A549 (cell line): Measurements from ENCODE around the gene S100B. TPM values are rescaled to one million over a fixed set of nuclear protein-coding genes. Genes with fewer than 3 reads are reported as not detected.
A peak's percentile ranks its signal among the peaks of the same experiment; 100 is the strongest.

Experiments
- ATAC-seq, 2 experiments: fragments of 200-7000 bp in 1 of 2; fragments of >200 bp in 1 of 2; cut with Nextera tagmentation in 1 of 2; cut with Tn5 transposase in 1 of 2; 3 replicates each; pipeline versions ENCODE4 v1.8.0 to v1.9.1; 2018 to 2020; ENCODE audit warnings: mild to moderate bottlenecking in 1 of 2, moderate library complexity in 1 of 2
- CTCF ChIA-PET: fragments of 300-600 bp; sonication (Branson Sonifier 250); formaldehyde crosslinking; extraction: SDS; loops from one replicate; lab custom pipeline; 2021; ENCODE audit warnings: antibody characterized with exemption, inconsistent platforms; lab: Yijun Ruan, JAX
- POLR2A ChIA-PET: fragments of 350-600 bp; formaldehyde crosslinking; extraction: SDS; loops from one replicate; lab custom pipeline; 2021; ENCODE audit warnings: antibody characterized with exemption, inconsistent platforms; lab: Yijun Ruan, JAX
- DNase-seq, 2 experiments: peaks; one replicate each; pipeline versions ENCODE4 v3.0.0 to v3.0.0-alpha.2; 2011 to 2016; ENCODE audit warnings: low read depth in 1 of 2, low spot score in 1 of 2
- FAIRE-seq: peaks from 2 replicates; lab custom pipeline; 2011; peaks lifted over from hg19 to GRCh38; lab: Jason Lieb, UNC
- H3K27ac ChIP-seq, 2 experiments: fragments of >200 bp; sonication (Bioruptor Twin); formaldehyde crosslinking; 3 replicates each; pipeline ENCODE4 v1.5.1; 2016 to 2017
- H3K4me1 ChIP-seq: fragments of >200 bp; sonication (Bioruptor Twin); formaldehyde crosslinking; 3 replicates; pipeline ENCODE4 v1.6.1; 2016
- H3K4me2 ChIP-seq: fragments of >200 bp; sonication (Bioruptor Twin); formaldehyde crosslinking; 3 replicates; pipeline ENCODE4 v1.6.1; 2016
- H3K4me3 ChIP-seq: fragments of >200 bp; sonication (Bioruptor Twin); formaldehyde crosslinking; 3 replicates; pipeline ENCODE4 v1.5.1; 2016
- H3K9me3 ChIP-seq: fragments of >200 bp; sonication (Bioruptor Twin); formaldehyde crosslinking; 3 replicates; pipeline ENCODE4 v1.6.1; 2016
- CBX8 ChIP-seq: fragments of 200-600 bp; sonication (generic); IDR thresholded peaks from 2 replicates; pipeline ENCODE4 v1.6.1; 2016
- CHD2 ChIP-seq: fragments of 150-350 bp; IDR thresholded peaks from 2 replicates; pipeline ENCODE4 v1.6.1; 2014; ENCODE audit warnings: low read length; ENCODE audit not compliant: partially characterized antibody
- CHD4 ChIP-seq: fragments of 200-600 bp; sonication (generic); IDR thresholded peaks from 2 replicates; pipeline ENCODE4 v1.6.1; 2016; ENCODE audit warnings: antibody characterized with exemption, mild to moderate bottlenecking, borderline replicate concordance
- EHMT2 ChIP-seq: fragments of 200-600 bp; sonication (generic); IDR thresholded peaks from 2 replicates; pipeline ENCODE4 v1.6.1; 2016; ENCODE audit warnings: antibody characterized with exemption, low read depth, mild to moderate bottlenecking, moderate library complexity
- GATA3 ChIP-seq: IDR thresholded peaks from 2 replicates; pipeline ENCODE4 v1.6.1; 2012; ENCODE audit warnings: borderline replicate concordance
- HOXA7 ChIP-seq: fragments of 250-450 bp; sonication (Bioruptor Pico); IDR thresholded peaks from 2 replicates; pipeline ENCODE4 v1.5.0; 2020; ENCODE audit warnings: mild to moderate bottlenecking, moderate library complexity
- KDM1A ChIP-seq: fragments of 200-600 bp; sonication (generic); IDR thresholded peaks from 2 replicates; pipeline ENCODE4 v1.6.1; 2016; ENCODE audit warnings: low read depth, mild to moderate bottlenecking
- MAZ ChIP-seq: fragments of 150-350 bp; IDR thresholded peaks from 2 replicates; pipeline ENCODE4 v1.6.1; 2014; ENCODE audit warnings: antibody characterized with exemption, low read depth, low read length, borderline replicate concordance
- NPAS2 ChIP-seq: fragments of 250-450 bp; sonication (Bioruptor Pico); IDR thresholded peaks from 2 replicates; pipeline ENCODE4 v1.8.0; 2022; ENCODE audit warnings: mild to moderate bottlenecking, moderate library complexity, borderline replicate concordance
- PHF8 ChIP-seq: fragments of 200-600 bp; sonication (generic); IDR thresholded peaks from 2 replicates; pipeline ENCODE4 v1.6.1; 2016; ENCODE audit warnings: low read depth, mild to moderate bottlenecking, antibody characterized with exemption, moderate library complexity, borderline replicate concordance
- POLR2A ChIP-seq: IDR thresholded peaks from 2 replicates; pipeline ENCODE4 v1.6.1; 2012; ENCODE audit warnings: mild to moderate bottlenecking, low read length
- RFX5 ChIP-seq: fragments of 450-650 bp; IDR thresholded peaks from 2 replicates; pipeline ENCODE4 v1.7.1; 2014; ENCODE audit warnings: antibody characterized with exemption, mild to moderate bottlenecking, moderate library complexity
- RNF2 ChIP-seq: fragments of 200-600 bp; sonication (generic); IDR thresholded peaks from 2 replicates; pipeline ENCODE4 v1.6.1; 2016; ENCODE audit warnings: low read depth, mild to moderate bottlenecking, antibody characterized with exemption, moderate library complexity, borderline replicate concordance
- SMC3 ChIP-seq: fragments of >200 bp; sonication (Bioruptor Twin); formaldehyde crosslinking; IDR thresholded peaks from 3 replicates; pipeline ENCODE4 v1.6.1; 2018; ENCODE audit warnings: inconsistent platforms
- TFCP2L1 ChIP-seq: fragments of 250-450 bp; sonication (Bioruptor Pico); IDR thresholded peaks from 2 replicates; pipeline ENCODE4 v1.5.0; 2021; ENCODE audit warnings: mild to moderate bottlenecking
- TP53 ChIP-seq: fragments of 250-450 bp; sonication (Bioruptor Pico); IDR thresholded peaks from 2 replicates; pipeline ENCODE4 v1.5.0; 2021; ENCODE audit warnings: mild to moderate bottlenecking, moderate library complexity
- ZNF302 ChIP-seq: fragments of 250-450 bp; sonication (Bioruptor Pico); IDR thresholded peaks from 2 replicates; pipeline ENCODE4 v1.9.0; 2021; ENCODE audit warnings: inconsistent platforms, mild to moderate bottlenecking, moderate library complexity
- WGBS: methylation state at CpG from one replicate; pipeline ENCODE4 v1.1.6; 2017; ENCODE audit errors: missing lambda C conversion rate; 5-methylcytosine and 5-hydroxymethylcytosine counted together
- polyA plus RNA-seq, 4 experiments: library from polyadenylated mRNA; depleted of rRNA in 3 of 4; stranded (reverse); fragments of >200 nt; fragmentation: RNase III in 1 of 4; extraction: RNeasy Plus Mini Kit Qiagen cat#74134 plus additional on column Dnase treatment in 1 of 4; gene quantifications; 2 replicates in 3 of 4; 3 replicates in 1 of 4; pipeline ENCODE4 v1.2.3, GENCODE V29; 2011 to 2017
- TF ChIP-seq, protein P1 (sequence below): fragments of 450-650 bp; IDR thresholded peaks from 2 replicates; pipeline ENCODE4 v1.6.1; 2014; ENCODE audit warnings: antibody characterized with exemption
- TF ChIP-seq, protein P2 (sequence below): fragments of >200 bp; sonication (Bioruptor Twin); formaldehyde crosslinking; IDR thresholded peaks from 2 replicates; pipeline ENCODE4 v1.6.1; 2016
- TF ChIP-seq, protein P3 (sequence below): IDR thresholded peaks from 2 replicates; pipeline ENCODE4 v1.6.1; 2012
- TF ChIP-seq, protein P4 (sequence below): fragments of 200-600 bp; sonication (generic); IDR thresholded peaks from 2 replicates; pipeline ENCODE4 v1.6.1; 2016; ENCODE audit warnings: antibody characterized with exemption, mild to moderate bottlenecking, moderate library complexity
- TF ChIP-seq, protein P5 (sequence below): fragments of >200 bp; sonication (Bioruptor Twin); formaldehyde crosslinking; IDR thresholded peaks from 3 replicates; pipeline ENCODE4 v1.6.1; 2016
- TF ChIP-seq, protein P6 (sequence below): fragments of 250-450 bp; sonication (Bioruptor Pico); IDR thresholded peaks from 2 replicates; pipeline ENCODE4 v1.5.0; 2020; ENCODE audit warnings: low read depth, mild to moderate bottlenecking, moderate library complexity
- TF ChIP-seq, protein P7 (sequence below): fragments of 250-450 bp; sonication (Bioruptor Pico); IDR thresholded peaks from 2 replicates; pipeline ENCODE4 v1.5.0; 2021; ENCODE audit warnings: mild to moderate bottlenecking, moderate library complexity, borderline replicate concordance

Gene S100B
- polyA plus RNA-seq, 2 of the 4 experiments (the other 2 are of a cell fraction): not detected

DNA sequence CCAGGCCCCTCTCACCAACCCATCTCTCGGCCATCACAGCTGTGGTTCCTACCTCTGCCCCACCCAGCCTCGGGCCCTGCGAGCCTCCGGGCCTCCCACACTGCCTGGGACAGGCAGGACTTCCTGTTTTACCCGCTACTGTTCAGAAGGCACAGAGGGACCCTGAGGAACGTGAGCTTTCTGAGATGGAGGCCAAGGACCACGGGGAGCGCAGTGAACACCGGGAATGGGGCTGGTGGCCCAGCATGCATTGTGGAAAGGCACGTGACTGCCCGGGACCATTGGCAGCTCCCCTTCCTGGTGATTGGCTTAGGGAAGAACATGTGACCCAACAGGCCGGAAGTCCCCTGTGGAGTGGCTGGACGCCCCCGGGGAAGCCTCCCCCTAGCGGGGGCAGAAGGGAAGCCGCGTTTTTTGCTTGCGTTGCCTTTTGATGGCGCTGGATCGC lies 7.0 kb downstream of the S100B start:
- no peak overlapping the region for H3K27ac ChIP-seq
- 91% methylated on average over 18 of the region's 20 CpGs for WGBS
- no peak for DNase-seq
- no peak for FAIRE-seq
- H3K4me2 ChIP-seq: no peak overlapping the region
- ATAC-seq: no peak
- no peaks in the 10 kb centered on the region for H3K9me3 ChIP-seq
- ChIA-PET CTCF (interaction anchor here (0.6 kb wide), 1 partner anchor 13 kb away, joined by 3 read pairs; no protein-coding TSS in a partner anchor), POLR2A (no interaction called here)
- TF ChIP-seq TP53 (CRISPR knock-in tag): no peak
- TF ChIP-seq, protein P1, sequence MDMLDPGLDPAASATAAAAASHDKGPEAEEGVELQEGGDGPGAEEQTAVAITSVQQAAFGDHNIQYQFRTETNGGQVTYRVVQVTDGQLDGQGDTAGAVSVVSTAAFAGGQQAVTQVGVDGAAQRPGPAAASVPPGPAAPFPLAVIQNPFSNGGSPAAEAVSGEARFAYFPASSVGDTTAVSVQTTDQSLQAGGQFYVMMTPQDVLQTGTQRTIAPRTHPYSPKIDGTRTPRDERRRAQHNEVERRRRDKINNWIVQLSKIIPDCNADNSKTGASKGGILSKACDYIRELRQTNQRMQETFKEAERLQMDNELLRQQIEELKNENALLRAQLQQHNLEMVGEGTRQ: 0 out of 2 replicates have a peak, but pooled peaks have one; percentile 28
- TF ChIP-seq, protein P2, sequence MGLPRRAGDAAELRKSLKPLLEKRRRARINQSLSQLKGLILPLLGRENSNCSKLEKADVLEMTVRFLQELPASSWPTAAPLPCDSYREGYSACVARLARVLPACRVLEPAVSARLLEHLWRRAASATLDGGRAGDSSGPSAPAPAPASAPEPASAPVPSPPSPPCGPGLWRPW: no peak
- no peak for TF ChIP-seq POLR2A
- H3K4me3 ChIP-seq: no peak overlapping the region
- no peaks in the 10 kb centered on the region for H3K4me1 ChIP-seq

DNA sequence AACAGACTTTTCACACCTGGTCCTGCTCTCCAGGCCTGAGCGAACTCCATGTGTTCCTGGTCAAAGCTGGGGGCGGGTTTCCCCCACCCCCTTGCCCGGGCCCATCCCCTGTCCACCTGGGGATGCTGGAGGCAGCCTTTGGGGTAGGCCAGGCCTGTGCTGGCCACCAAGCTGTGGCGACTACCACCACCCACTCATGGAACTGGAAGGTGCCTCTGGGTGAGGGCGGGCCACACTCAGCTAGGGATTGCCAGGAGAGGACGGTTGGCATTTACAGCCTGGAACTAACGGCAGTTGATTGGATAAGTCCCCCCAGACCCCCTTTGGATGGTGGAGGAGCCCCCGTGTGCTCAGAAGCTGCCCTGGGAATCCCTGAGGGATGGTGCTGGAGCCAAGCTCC lies 7.9 kb downstream of the S100B start:
- 50% methylated on average over 2 of the region's 8 CpGs for WGBS

DNA sequence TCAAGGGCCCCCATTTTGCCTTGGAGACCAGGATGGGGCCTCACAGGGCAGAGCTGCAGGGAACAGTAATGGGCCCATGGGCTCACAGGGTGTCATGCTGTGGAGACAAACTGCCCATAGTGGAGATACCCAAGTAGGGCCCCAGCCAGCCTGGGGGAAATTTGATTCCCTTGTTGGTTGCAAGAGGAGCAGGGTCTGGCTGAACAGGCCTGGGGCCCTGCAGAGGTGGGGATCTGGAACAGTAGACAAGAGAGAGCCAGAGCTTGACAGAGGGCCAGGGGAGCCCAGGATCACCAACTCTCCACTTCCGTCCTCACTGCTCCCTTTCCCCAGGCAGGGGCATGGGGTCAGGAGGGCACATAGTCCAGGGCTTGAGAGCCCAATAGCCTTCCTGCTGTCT lies 8.7 kb downstream of the S100B start:
- no CpG with 5 or more reads among the region's 1 CpG for WGBS
- CTCF ChIA-PET: no interaction called here
- no peak for FAIRE-seq

More for the DNA sequence above, 7.9 kb downstream of the S100B start:
- TF ChIP-seq HOXA7 (CRISPR knock-in tag) (no peak), TFCP2L1 (CRISPR knock-in tag) (no peak), KDM1A (no peak), CBX8 (no peak), ZNF302 (no peak), CHD4 (no peak), EHMT2 (no peak), SMC3 (no peak), PHF8 (no peak), CHD2 (no peak)
- TF ChIP-seq, protein P3, sequence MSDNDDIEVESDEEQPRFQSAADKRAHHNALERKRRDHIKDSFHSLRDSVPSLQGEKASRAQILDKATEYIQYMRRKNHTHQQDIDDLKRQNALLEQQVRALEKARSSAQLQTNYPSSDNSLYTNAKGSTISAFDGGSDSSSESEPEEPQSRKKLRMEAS: no peak
- ATAC-seq (no peak), DNase-seq (no peak), FAIRE-seq (no peak)
- ChIA-PET CTCF (interaction anchor here (0.9 kb wide), 1 partner anchor 39 kb away, joined by 3 read pairs; the partner anchor contains the start of gene PRMT2), POLR2A (no interaction called here)
- H3K9me3 ChIP-seq: no peaks in the 10 kb centered on the region; the same call in 2 of the 3 replicates
- H3K4me2 ChIP-seq: no peak overlapping the region
- H3K4me1 ChIP-seq: no peaks in the 10 kb centered on the region
- H3K27ac ChIP-seq: no peak overlapping the region
- H3K4me3 ChIP-seq: no peak overlapping the region

More for the DNA sequence above, 8.7 kb downstream of the S100B start:
- H3K4me3 ChIP-seq: no peak overlapping the region
- POLR2A ChIA-PET: no interaction called here
- H3K27ac ChIP-seq: no peak overlapping the region
- H3K4me1 ChIP-seq: no peaks in the 10 kb centered on the region
- ATAC-seq (no peak), DNase-seq (no peak)
- H3K9me3 ChIP-seq: peaks cover 2% of the 10 kb centered on the region; the same call in 1 of the 3 replicates
- no peak for TF ChIP-seq GATA3
- TF ChIP-seq, protein P4, sequence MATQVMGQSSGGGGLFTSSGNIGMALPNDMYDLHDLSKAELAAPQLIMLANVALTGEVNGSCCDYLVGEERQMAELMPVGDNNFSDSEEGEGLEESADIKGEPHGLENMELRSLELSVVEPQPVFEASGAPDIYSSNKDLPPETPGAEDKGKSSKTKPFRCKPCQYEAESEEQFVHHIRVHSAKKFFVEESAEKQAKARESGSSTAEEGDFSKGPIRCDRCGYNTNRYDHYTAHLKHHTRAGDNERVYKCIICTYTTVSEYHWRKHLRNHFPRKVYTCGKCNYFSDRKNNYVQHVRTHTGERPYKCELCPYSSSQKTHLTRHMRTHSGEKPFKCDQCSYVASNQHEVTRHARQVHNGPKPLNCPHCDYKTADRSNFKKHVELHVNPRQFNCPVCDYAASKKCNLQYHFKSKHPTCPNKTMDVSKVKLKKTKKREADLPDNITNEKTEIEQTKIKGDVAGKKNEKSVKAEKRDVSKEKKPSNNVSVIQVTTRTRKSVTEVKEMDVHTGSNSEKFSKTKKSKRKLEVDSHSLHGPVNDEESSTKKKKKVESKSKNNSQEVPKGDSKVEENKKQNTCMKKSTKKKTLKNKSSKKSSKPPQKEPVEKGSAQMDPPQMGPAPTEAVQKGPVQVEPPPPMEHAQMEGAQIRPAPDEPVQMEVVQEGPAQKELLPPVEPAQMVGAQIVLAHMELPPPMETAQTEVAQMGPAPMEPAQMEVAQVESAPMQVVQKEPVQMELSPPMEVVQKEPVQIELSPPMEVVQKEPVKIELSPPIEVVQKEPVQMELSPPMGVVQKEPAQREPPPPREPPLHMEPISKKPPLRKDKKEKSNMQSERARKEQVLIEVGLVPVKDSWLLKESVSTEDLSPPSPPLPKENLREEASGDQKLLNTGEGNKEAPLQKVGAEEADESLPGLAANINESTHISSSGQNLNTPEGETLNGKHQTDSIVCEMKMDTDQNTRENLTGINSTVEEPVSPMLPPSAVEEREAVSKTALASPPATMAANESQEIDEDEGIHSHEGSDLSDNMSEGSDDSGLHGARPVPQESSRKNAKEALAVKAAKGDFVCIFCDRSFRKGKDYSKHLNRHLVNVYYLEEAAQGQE: no peak
- no peak for TF ChIP-seq RFX5
- no peak for TF ChIP-seq TP53 (CRISPR knock-in tag)
- TF ChIP-seq, protein P5, sequence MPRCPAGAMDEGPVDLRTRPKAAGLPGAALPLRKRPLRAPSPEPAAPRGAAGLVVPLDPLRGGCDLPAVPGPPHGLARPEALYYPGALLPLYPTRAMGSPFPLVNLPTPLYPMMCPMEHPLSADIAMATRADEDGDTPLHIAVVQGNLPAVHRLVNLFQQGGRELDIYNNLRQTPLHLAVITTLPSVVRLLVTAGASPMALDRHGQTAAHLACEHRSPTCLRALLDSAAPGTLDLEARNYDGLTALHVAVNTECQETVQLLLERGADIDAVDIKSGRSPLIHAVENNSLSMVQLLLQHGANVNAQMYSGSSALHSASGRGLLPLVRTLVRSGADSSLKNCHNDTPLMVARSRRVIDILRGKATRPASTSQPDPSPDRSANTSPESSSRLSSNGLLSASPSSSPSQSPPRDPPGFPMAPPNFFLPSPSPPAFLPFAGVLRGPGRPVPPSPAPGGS: no peak
- no peak for TF ChIP-seq MAZ
- TF ChIP-seq, protein P1: no peak
- TF ChIP-seq, protein P6, sequence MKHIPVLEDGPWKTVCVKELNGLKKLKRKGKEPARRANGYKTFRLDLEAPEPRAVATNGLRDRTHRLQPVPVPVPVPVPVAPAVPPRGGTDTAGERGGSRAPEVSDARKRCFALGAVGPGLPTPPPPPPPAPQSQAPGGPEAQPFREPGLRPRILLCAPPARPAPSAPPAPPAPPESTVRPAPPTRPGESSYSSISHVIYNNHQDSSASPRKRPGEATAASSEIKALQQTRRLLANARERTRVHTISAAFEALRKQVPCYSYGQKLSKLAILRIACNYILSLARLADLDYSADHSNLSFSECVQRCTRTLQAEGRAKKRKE (CRISPR knock-in tag): no peak
- TF ChIP-seq, protein P7, sequence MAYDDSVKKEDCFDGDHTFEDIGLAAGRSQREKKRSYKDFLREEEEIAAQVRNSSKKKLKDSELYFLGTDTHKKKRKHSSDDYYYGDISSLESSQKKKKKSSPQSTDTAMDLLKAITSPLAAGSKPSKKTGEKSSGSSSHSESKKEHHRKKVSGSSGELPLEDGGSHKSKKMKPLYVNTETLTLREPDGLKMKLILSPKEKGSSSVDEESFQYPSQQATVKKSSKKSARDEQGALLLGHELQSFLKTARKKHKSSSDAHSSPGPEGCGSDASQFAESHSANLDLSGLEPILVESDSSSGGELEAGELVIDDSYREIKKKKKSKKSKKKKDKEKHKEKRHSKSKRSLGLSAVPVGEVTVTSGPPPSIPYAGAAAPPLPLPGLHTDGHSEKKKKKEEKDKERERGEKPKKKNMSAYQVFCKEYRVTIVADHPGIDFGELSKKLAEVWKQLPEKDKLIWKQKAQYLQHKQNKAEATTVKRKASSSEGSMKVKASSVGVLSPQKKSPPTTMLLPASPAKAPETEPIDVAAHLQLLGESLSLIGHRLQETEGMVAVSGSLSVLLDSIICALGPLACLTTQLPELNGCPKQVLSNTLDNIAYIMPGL (CRISPR knock-in tag): no peak
- TF ChIP-seq NPAS2 (CRISPR knock-in tag): no peak
- no peak for TF ChIP-seq RNF2
- no peak overlapping the region for H3K4me2 ChIP-seq
